Measurements from ENCODE around the gene TECPR2.
"Not testable (repeated sequence)": the region's sequence is repeated elsewhere in the genome, so short reads cannot be mapped to it uniquely, and the experiment has no call there.

TECPR2 gene

DNA sequence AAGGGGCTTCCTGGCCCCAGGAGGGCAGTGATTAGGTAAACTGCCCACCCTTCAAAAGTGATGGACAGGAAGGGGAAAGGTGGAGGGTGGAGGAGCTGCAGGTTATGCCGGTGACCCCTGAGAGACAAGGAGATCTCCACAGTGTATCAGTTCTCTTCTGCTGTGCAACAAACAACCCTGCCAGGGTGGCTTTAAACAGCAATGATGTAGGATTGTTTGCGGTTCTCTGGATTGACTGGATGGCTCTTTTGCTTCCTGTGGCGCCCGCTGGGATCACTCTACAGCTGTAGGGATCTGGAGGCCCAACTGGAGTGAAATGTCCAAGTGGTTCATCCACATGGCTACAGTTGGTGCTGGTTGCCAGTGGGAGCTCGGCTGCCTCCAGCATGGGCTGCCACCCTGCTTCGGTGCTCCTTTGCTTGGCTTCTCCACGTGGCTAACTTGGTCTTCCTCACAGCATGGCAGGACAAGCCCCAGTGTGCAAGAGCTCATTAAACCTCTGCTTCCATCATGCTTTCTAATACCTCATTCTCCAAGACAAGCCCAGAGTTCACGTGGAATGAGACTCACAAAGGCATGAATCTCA, 155.4 kb downstream of the TECPR2 start:
- Mint-ChIP-seq H3K36me3 (ENCODE audit: insufficient read depth) (peaks cover 7% of the 10 kb centered on the region), H3K9me3 (no peaks in the 10 kb centered on the region), H3K27ac (ENCODE audit: low read depth) (no peak overlapping the region), H3K4me3 (peak overlapping the region; percentile 75), H3K27me3 (no peaks in the 10 kb centered on the region), H3K4me1 (peaks cover 8% of the 10 kb centered on the region)
- no peak for DNase-seq (ENCODE audit: low spot score in 2 of 2)
- ATAC-seq (replicated peaks; ENCODE audit: extremely low read depth, poor library complexity, severe bottlenecking) = no peak

DNA sequence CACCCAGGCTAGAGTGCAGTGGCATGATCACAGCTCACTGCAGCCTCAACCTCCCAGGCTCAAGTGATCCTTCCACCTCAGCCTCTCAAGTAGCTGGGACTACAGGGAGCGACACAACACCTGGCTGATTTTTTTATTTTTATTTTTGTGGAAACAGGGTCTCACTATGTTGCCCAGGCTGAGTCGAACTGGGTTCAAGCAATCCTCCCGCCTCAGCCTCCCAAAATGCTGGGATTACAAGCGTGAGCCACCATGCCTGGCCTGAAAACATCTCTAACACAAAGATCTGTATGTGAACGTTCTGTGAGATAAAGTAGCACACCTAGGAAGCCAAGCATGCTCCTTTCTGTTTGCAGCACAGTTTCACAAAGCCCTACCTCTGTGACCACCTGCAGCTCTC, 157.0 kb downstream of the TECPR2 start:
- not testable (repeated sequence) for DNase-seq (ENCODE audit: low spot score in 2 of 2); H3K4me3 Mint-ChIP-seq; H3K36me3 Mint-ChIP-seq (ENCODE audit: insufficient read depth); H3K9me3 Mint-ChIP-seq; H3K27me3 Mint-ChIP-seq; H3K27ac Mint-ChIP-seq (ENCODE audit: low read depth); ATAC-seq (replicated peaks; ENCODE audit: extremely low read depth, poor library complexity, severe bottlenecking)
- H3K4me1 Mint-ChIP-seq = peaks cover 15% of the 10 kb centered on the region

DNA sequence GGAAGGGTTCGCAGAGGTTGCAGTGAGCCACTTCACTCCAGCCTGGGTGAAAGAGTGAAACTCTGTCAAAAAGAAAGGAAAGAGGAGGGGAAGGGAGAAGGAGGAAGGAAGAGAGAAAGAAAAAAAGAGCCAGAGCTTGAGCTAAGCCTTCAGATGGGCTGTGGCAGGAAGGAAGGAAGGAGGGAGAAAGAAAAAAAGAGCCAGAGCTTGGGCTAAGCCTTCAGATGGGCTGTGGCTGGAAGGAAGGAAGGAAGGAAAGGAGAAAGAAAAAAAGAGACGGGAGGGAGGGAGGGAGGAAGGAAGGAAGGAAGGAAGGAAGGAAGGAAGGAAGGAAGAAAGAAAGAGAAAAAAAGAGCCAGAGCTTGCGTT, 160.4 kb downstream of the TECPR2 start:
- no peak for ATAC-seq (replicated peaks; ENCODE audit: extremely low read depth, poor library complexity, severe bottlenecking)
- H3K4me1 Mint-ChIP-seq = peaks cover 24% of the 10 kb centered on the region
- H3K36me3 Mint-ChIP-seq (ENCODE audit: insufficient read depth) = peaks cover 7% of the 10 kb centered on the region
- no peak for DNase-seq (ENCODE audit: low spot score in 2 of 2)
- H3K27ac Mint-ChIP-seq (ENCODE audit: low read depth) = peak overlapping the region; percentile 84
- H3K4me3 Mint-ChIP-seq = peak overlapping the region; percentile 91
- H3K9me3 Mint-ChIP-seq = no peaks in the 10 kb centered on the region
- H3K27me3 Mint-ChIP-seq = no peaks in the 10 kb centered on the region

DNA sequence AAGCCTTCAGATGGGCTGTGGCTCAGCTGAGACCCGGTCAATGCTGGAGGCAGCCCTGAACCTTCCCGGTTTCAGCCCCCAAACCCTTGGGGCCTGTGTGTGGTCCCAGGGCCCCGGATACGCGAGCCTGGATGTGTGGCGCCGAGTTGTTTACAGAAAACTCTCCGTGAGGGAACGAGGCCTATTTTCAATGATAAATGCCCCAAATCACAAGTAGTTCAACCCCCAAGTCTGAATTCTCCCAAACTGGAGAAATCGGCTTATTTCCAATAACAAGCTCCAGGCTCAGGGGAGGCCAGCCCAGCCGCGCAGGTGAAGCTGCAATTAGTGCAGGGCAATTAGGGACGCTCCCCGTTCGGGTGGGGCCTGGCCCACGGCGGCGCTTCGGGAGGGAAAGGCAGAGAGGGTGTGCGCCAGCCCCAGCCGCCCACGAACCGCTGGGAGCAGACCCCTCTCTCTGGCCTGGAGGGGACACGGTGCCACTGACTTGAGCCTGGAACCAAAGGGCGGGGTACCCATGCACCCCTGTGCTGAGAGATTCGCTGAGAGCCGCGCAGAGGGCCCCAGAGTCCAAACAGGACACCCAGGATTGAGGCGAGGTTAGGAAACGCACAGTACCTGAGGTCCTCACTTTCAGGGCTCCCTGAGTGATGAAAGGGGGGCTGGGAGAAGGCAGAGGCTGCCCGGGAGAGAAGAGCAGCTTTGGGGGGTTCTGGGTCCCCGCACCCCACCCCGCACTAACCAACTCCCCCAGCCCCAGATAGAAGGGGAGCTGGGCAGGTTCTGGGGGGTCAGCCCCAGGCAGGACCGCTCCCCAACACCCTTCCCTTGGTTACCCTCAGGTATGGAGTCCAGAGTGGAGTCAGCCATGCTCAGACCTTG, 161.1 kb downstream of the TECPR2 start:
- Mint-ChIP-seq H3K27me3 (no peaks in the 10 kb centered on the region), H3K9me3 (no peaks in the 10 kb centered on the region), H3K4me3 (peak overlapping the region; percentile 91), H3K36me3 (ENCODE audit: insufficient read depth) (peaks cover 7% of the 10 kb centered on the region), H3K27ac (ENCODE audit: low read depth) (peak overlapping the region; percentile 84), H3K4me1 (peaks cover 24% of the 10 kb centered on the region)
- ATAC-seq (replicated peaks; ENCODE audit: extremely low read depth, poor library complexity, severe bottlenecking) (no peak), DNase-seq (ENCODE audit: low spot score in 2 of 2) (no peak)

DNA sequence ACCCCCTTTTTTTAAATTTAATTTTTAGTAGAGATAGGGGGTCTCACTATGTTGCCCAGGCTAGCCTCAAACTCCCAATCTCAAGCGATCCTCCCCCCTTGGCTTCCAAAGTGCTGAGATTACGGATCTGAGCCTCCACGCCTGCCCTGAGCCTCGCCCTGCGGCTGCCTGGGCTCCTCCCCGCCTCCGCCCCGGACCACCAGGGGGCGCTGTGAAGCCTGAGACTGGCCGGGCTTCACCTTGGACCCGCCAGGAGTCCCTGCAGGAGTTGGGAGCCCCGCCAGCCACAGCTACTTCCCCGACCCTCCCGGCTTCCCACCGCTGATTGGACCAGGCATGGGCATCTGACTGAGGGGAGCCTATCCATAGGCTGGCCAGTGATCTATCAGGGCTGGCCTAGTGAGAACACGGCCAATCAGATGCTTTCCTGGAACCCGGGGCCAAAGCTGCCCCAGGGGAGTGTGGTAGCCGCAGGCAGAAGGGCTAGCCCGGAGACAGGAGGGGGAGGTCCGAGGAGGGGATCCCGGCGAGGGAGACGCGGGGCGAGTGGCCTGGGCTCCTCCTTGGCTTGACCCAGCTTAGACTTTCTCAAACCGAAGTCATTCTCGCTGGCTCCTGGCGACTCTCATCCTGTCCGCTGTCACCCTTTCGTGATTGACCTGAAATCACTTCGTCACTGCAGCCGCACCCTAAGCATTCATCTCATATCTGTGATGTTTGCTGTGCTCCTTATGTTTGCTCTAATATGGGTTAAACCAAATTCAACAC, 161.9 kb downstream of the TECPR2 start:
- Mint-ChIP-seq H3K27ac (ENCODE audit: low read depth) (peak overlapping the region; percentile 81), H3K36me3 (ENCODE audit: insufficient read depth) (peaks cover 7% of the 10 kb centered on the region), H3K4me1 (peaks cover 24% of the 10 kb centered on the region), H3K4me3 (peak overlapping the region; percentile 91), H3K9me3 (no peaks in the 10 kb centered on the region), H3K27me3 (no peaks in the 10 kb centered on the region)
- DNase-seq (ENCODE audit: low spot score in 2 of 2) (peak; percentile 84 to 94), ATAC-seq (replicated peaks; ENCODE audit: extremely low read depth, poor library complexity, severe bottlenecking) (peak; percentile 78)

DNA sequence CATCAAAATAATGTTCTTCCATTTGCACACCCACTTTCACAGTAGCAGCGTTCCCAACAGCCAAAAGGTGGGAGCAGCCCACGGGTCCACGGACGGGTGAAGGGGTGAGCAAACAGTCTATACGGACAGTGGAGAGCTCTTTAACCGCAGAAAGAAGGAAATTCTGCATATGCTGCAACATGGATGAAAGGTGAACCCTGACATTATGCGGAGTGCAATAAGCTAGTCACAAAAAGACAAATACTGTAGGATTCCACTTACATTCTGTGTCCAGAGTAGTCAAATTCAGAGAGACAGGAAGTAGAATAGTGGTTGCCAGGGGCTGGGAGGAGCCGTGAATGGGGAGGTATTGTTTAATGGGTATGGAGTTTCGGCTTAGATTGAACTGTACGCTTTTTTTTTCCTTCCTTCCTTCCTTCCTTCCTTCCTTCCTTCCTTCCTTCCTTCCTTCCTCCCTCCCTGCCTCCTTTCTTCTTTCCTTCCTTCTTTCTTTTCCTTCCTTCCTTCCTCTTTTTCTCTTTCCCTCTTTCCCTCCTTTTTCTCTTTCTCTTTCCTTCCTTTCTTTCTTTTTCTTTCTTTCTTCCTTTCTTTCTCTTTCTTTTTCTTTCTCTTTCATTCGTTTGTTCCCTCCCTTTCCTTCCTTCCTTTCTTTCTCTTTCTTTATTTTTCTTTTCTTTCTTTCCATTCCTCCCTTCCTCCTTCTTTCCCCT, 162.6 kb downstream of the TECPR2 start:
- no peaks in the 10 kb centered on the region for H3K27me3 Mint-ChIP-seq

DNA sequence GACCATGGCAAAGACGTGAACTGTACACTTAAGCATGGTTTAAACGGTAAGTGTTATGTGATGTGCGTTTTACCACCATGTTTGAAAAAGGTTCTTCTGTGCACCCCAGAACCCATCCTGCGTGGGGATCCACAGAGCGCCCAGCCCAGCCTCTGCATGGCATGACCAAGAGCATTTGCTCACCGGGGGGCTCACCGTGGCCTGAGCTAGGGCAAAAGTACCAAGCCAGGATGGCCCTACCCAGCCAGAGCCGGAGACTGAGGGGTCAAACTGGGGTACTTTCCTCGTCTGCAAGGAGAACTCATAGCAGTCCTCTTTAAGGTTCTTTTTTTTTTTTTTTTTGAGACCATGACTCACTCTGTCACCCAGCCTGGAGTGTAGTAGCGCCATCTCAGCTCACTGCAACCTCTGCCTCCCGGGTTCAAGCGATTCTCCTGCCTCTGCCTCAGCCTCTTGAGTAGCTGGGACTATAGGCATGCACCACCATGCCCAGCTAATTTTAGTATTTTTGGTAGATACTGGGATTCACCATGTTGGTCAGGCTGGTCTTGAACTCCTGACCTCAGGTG, 163.3 kb downstream of the TECPR2 start:
- Mint-ChIP-seq H3K36me3 (ENCODE audit: insufficient read depth) (peaks cover 7% of the 10 kb centered on the region), H3K4me3 (peak overlapping the region; percentile 91), H3K4me1 (peaks cover 24% of the 10 kb centered on the region), H3K9me3 (no peaks in the 10 kb centered on the region), H3K27ac (ENCODE audit: low read depth) (peak overlapping the region; percentile 81), H3K27me3 (no peaks in the 10 kb centered on the region)
- DNase-seq (ENCODE audit: low spot score in 2 of 2) (no peak), ATAC-seq (replicated peaks; ENCODE audit: extremely low read depth, poor library complexity, severe bottlenecking) (no peak)

More for the DNA sequence above, 162.6 kb downstream of the TECPR2 start:
- Mint-ChIP-seq H3K9me3 (no peaks in the 10 kb centered on the region), H3K36me3 (ENCODE audit: insufficient read depth) (peaks cover 7% of the 10 kb centered on the region), H3K27ac (ENCODE audit: low read depth) (peak overlapping the region; percentile 81), H3K4me1 (peaks cover 24% of the 10 kb centered on the region), H3K4me3 (peak overlapping the region; percentile 91)
- no peak for DNase-seq (ENCODE audit: low spot score in 2 of 2)
- peak; percentile 74 for ATAC-seq (replicated peaks; ENCODE audit: extremely low read depth, poor library complexity, severe bottlenecking)

DNA sequence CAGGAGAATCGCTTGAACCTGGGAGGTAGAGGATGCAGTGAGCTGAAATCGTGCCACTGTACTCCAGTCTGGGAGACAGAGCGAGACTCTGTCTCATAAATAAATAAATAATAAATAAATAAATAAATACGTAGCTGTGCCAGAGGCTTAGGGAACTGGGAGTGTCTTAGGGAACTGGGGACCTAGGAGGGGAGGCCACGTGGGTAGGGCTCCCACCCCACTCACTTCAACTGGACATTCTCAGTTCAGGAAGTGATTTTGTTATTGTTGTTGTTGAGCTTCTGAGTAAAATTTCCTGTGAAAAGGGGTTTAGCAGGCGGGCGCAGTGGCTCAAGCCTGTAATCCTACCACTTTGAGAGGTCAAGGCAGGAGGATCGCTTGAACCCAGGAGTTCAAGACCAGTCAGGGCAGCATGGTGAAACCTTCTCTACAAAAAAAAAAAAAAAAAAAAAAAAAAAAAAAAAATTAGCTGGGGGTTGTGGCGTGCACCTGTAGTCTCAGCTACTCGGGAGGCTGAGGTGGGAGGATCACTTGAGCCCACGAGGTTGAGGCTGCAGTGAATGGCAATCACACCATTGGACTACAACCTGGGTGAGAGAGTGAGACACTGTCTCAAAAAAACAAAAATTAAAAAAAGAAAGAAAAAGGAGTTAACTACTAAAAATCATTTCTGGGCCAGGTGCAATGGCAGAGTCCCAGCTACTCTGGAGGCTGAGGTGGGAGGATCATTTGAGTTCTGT, 165.9 kb downstream of the TECPR2 start:
- DNase-seq (ENCODE audit: low spot score in 2 of 2) (no peak), ATAC-seq (replicated peaks; ENCODE audit: extremely low read depth, poor library complexity, severe bottlenecking) (no peak)
- no peak overlapping the region for H3K27ac Mint-ChIP-seq (ENCODE audit: low read depth)
- no peaks in the 10 kb centered on the region for H3K9me3 Mint-ChIP-seq
- peaks cover 17% of the 10 kb centered on the region for H3K4me1 Mint-ChIP-seq
- no peak overlapping the region for H3K4me3 Mint-ChIP-seq
- peaks cover 7% of the 10 kb centered on the region for H3K36me3 Mint-ChIP-seq (ENCODE audit: insufficient read depth)
- H3K27me3 Mint-ChIP-seq = no peaks in the 10 kb centered on the region

DNA sequence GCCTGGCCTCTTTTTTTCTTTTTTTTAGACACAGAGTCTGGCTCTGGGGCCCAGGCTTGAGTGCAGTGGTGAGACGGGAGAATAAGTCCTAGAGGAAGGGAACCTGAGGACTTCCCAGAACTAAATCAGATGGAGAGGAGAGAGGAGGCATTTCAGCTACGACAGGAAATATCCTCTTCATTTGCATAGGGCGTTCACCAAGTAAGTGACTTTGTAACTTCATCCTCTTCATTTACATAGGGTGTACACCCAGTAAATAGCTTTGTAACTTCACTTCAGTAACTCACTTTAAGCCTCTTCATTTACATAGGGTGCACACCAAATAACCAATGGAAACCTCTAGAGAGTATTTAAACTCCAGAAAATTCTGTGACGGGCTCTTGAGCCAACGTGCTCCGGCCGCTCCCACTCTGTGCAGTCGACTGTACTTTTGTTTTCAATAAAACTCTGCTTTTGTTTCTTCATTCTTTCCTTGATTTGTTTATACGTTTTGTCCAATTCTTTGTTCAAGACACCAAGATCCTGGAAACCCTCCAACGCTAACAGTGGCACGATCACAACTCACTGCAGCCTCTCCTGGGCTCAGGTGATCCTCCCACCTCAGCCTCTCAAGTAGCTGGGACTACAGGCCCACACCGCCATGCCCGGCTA, 168.2 kb downstream of the TECPR2 start:
- Mint-ChIP-seq H3K9me3 (no peaks in the 10 kb centered on the region), H3K27me3 (no peaks in the 10 kb centered on the region), H3K4me3 (no peak overlapping the region), H3K4me1 (peaks cover under 1% of the 10 kb centered on the region), H3K27ac (ENCODE audit: low read depth) (no peak overlapping the region), H3K36me3 (ENCODE audit: insufficient read depth) (peaks cover under 1% of the 10 kb centered on the region)
- ATAC-seq (replicated peaks; ENCODE audit: extremely low read depth, poor library complexity, severe bottlenecking) (no peak), DNase-seq (ENCODE audit: low spot score in 2 of 2) (no peak)

DNA sequence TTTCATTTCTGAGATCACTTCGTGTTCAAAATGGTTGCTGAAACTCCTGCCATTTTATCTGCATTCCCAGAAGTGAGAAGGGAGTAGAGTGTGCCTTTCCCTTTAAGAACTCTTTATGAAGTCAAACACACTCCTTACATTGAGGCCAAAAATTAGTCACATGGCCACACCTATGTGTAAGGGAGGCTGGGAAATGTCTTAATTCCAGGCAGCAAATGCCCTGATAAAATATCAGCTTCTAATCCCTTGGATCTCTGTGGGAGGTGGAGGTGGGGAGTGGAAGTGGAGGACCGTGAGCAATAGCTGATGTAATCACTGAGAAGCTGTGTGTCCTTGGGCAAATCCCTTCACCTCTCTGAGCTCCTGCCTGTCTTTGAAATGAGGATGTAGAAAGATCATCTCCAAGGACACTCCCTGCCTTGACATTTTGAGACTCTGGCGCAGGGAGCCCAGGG, 169.5 kb downstream of the TECPR2 start:
- Mint-ChIP-seq H3K4me1 (no peaks in the 10 kb centered on the region), H3K27ac (ENCODE audit: low read depth) (no peak overlapping the region), H3K27me3 (no peaks in the 10 kb centered on the region), H3K36me3 (ENCODE audit: insufficient read depth) (no peaks in the 10 kb centered on the region), H3K9me3 (no peaks in the 10 kb centered on the region), H3K4me3 (no peak overlapping the region)
- no peak for DNase-seq (ENCODE audit: low spot score in 2 of 2)
- ATAC-seq (replicated peaks; ENCODE audit: extremely low read depth, poor library complexity, severe bottlenecking) = no peak

DNA sequence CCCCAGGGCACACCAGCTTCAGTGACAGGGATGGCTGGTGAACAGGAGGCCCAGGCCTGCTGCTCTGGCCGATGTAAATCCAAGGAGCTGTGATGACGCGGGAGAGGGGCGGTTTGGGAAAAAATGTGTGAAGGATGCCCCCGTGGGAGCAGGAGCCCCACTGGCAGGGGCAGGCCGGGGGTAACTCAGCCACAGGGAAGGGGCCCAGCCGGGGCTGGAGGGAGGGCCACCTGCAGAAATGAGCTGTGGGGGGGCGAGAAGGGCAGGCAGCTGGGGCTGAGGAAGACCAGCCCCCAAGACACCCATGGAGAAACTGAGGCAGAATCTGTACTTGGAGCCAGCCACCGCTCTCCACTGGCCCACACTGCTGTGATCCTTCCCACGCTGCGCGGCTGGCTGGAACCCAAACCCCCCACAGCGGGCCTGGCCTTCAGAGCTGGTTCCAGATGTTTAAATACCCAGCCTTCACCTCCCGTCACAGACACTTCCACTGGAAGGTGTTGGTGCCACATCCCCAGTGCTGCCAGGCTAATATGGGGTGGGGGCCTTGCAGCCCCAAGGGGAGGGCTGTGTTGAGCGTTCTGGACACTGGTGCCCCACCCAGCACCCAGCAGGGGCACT, 175.3 kb downstream of the TECPR2 start:
- no peaks in the 10 kb centered on the region for H3K4me1 Mint-ChIP-seq
- no peak overlapping the region for H3K4me3 Mint-ChIP-seq

More for the DNA sequence above, 175.3 kb downstream of the TECPR2 start:
- Mint-ChIP-seq H3K27ac (ENCODE audit: low read depth) (no peak overlapping the region), H3K36me3 (ENCODE audit: insufficient read depth) (no peaks in the 10 kb centered on the region), H3K27me3 (peaks cover 12% of the 10 kb centered on the region), H3K9me3 (no peaks in the 10 kb centered on the region)
- no peak for ATAC-seq (replicated peaks; ENCODE audit: extremely low read depth, poor library complexity, severe bottlenecking)
- DNase-seq (ENCODE audit: low spot score in 2 of 2) = no peak
